HG03571 (cell line): ENCODE data around the gene TBCB.
"Not testable (repeated sequence)": the region's sequence is repeated elsewhere in the genome, so short reads cannot be mapped to it uniquely, and the experiment has no call there.

Experiments used
- ATAC-seq: cut with Tn5 transposase; IDR thresholded peaks from one replicate; pipeline ENCODE4 v1.9.1; 2021; ENCODE audit not compliant: unreplicated experiment

TBCB gene

GRCh38 chr19:36101550-36102327 lies 13.5 kb upstream of the TBCB start:
- no peak for ATAC-seq

- no peak for ATAC-seq
Measured at GRCh38 chr19:36103040-36103626, 12.1 kb upstream of the TBCB start.

DNA sequence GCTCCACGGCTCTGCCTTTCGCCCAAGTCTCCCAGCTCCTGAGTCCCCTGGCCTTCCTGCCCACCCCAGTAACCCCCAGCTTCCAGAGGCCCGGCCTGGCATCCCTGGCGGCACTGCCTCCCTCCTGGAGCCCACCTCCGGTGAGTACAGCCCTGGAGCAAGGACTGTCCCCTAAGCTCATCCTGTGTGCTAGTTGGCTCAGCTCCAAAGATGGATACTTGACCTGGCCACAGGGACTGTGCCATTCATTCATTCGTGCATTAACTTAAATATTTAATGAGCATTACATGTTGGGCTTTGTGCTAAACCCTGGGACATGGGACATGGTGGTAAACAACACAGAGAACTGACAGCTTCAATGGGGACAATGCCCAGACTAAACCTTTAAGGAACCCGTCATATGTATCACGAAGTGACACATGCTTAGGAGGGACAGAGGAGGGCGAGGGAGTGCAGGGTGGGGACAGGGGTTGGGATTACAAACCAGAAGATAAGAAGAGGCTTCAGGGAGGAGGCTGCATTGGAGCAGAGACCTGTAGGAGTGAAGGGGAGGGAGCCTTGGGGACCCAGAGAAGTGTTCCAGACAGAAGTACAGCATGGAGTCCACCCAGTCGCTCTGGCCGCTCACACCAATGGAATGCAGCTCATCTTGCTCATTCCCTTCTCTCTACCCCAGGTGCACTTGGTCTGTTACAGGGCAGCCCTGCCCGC lies 11.3 kb upstream of the TBCB start:
- no peak for ATAC-seq

GRCh38 chr19:36106441-36106840 lies 8.8 kb upstream of the TBCB start:
- no peak for ATAC-seq

DNA sequence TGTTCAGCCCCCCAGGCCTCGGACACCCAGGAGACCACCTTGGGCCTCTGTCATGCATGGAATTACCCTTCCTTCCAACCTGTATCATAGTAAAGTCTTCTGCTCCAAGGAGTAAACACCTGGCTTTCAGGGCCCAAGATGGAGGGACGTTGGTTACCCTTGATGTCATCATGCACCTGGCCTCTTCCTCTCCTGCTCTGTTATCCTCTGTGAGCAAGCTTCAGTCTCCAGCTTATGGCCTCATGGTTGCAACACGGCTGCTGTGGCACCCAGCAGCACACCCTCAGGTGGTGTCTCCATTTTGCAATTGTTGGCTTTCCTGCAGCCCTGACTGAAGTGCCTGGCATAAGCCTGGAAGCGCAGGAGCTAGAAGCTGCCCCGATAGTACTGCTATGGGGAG lies 8.3 kb upstream of the TBCB start:
- no peak for ATAC-seq

- no peak for ATAC-seq
Measured at GRCh38 chr19:36108684-36109083, 6.6 kb upstream of the TBCB start.

GRCh38 chr19:36110487-36111199 lies 4.6 kb upstream of the TBCB start, which contains the start of gene OVOL3:
TSS of gene OVOL3 (plus strand) at chr19:36111143. CDS start at chr19:36111203, 60 bp downstream.
- no peak for ATAC-seq

- no peak for ATAC-seq
Measured at GRCh38 chr19:36111200-36111539, 4.1 kb upstream of the TBCB start.

DNA sequence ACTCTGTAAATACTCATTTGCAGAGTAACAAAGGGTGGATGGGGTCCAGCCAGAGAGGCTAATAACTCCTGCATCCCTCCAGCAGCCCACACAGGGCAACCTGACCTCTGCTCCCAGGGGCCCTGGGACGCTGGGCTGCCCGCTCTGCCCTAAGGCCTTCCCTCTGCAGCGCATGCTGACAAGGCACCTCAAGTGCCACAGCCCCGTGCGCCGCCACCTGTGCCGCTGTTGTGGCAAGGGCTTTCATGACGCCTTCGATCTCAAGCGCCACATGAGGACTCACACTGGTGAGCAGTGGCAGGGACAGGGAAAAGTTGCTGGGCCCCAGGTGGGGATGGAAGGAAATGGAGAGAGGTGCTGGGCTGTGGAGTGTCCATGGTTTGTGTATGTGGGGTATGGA lies 2.6 kb upstream of the TBCB start:
- ATAC-seq: no peak

- no peak for ATAC-seq
Measured at GRCh38 chr19:36113425-36113824, 1.8 kb upstream of the TBCB start.

DNA sequence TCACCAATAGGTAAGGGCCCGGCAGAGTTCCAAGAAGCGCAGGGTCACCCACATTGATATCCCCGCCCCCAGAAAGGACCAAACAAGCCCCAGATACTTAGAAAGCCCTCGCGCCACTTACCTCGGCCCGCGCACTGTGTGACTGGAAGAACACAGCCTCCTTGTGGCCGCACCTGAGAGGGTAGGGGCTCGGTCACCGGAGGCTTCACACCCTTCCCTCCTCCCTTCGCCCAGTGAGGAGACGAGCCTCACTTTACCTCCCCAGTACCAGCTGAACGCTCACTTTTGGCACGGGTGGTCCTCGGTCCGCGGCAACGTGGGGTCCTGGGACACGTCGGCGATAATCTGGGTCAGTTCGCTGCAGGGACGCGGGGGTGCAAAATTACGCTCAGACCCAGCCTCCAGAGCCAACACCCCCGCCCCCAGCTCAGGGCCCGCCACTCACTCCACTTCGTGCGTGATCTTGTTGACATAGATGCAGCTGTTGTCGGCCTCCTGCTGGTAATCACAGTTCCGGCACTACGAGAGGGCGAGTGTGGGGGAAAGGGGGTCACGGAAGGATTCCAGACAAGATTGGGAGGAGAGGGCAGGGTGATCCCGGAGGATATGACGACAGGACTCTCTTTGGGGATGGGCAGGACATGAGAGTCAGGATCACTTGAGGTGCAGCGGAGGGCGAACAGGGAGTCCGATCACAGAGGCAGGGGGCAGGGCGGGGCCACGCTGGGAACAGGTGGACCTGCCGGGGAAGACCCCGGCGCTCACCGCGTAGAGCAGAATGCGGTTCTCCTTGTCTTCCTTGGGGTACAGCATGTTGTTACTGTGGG lies 1.2 kb upstream of the TBCB start:
- ATAC-seq: no peak

DNA sequence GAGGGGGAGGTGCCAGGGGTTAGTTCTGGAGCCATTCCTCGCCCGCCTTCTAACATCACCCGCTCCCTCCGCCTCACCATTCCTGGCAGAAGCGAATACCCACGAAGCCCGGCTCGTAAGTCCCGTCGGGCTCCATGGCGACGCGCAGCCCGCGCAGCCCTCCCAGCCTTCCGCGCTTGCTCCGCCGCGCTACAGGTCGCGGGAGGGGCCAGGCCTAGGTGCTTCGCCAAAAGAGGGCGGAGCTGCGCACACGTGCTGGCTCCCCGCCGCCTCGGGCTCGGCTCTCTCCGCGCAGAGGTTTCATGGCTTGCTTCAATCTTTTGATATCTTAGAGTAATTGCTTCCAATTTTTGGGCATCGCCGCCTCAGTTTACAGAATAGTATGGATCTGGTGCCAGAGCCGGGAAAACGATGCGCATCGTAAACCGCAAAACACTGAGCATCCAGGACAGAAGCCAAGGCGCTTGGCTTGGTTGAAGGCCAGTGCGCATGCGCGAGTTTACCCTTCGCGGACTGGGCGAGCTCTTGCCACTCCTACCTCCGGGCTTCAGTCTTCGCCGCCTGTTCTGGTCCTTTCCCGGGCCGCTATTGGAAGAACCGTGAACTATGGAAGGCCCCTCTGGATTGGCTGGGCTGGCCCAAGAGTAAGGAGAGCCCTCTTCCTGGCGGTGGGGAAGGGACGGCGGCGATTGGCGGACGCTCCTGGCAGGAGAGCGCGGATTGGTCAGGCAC lies 381 bp upstream of the TBCB start, which contains the start of gene POLR2I:
TSS of gene POLR2I (minus strand) at position 155 of the 732 bp plus-strand sequence. CDS start at position 136, 19 bp downstream.
- ATAC-seq: peak; percentile 82

DNA sequence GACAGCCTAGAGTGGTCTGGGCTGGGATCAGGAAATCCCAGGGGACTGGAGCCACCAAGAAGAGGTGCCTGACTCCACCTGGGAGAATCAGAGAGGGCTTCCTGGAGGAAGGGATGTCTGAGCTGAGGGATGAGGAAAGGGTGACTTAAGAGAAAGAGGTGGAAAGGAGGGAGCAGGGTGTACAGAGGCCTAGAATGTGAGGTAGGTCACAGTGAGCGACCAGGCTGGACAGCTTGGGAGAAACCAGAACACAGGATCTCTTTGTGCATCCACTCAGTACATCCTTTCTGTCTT lies 1.0 kb downstream of the TBCB start:
- no peak for ATAC-seq

DNA sequence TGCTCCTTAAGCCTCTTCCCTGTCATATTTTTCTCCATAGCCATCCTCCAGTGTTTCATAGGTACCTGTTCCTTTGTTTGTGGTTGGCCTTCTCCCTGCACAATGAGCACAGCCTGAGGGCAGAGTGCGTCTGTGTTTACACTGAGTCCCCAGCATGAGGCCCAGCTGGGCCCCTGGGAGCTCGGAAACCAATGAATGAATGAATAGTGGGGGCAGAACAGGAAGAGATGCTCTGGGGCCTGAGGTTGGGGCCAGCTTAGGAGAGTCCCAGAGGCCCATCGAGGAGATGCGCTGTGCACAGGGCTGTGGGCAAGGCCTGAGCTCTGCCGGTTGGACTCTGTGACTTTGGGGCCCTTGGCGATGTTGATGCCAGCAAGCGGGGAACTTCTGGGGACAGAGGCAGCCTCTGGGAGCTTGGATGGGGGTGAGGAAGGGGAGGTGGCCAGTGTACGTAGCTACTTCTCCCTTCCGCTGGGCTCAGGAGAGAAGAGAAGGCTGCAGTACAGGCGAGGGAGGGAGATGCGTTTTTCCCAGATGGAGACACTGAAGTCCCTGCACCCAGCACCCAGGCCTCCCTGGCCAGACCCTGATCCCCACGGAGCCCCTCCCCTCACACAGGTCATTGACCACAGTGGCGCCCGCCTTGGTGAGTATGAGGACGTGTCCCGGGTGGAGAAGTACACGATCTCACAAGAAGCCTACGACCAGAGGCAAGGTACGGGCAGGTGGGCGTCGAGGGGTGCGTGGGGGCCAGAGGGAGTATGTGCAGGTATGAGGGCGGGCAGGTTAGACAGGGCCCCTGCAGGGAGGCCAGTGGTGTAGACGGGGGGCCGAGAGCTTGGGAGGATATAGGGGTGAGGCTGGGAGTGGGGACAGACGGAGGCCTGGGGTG lies 5.1 kb downstream of the TBCB start:
- ATAC-seq: no peak

- ATAC-seq: no peak
Measured at GRCh38 chr19:36120984-36121358, 5.7 kb downstream of the TBCB start.

DNA sequence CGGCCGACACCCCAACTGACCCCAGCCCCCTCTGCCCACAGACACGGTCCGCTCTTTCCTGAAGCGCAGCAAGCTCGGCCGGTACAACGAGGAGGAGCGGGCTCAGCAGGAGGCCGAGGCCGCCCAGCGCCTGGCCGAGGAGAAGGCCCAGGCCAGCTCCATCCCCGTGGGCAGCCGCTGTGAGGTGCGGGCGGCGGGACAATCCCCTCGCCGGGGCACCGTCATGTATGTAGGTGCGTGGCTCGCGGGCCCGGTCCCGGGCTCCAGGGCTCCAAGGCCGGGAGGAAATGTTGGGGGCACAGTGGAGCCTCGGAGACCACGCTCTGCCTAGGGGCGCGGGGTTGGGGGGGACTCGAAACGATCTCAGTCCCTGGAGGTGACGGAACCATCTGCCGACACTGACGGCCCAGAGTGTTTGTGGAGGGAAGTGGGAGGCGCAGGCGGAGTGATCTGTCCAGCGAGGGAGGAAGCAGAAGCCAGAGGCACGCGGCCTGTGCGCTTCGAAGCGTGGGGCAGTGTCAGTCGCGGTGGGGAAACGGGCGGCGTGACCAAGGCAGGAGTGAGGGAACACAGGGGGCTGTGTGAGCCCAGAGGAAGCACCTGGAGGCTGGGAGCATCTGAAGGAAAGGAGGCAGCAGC lies 6.3 kb downstream of the TBCB start:
- ATAC-seq: no peak

GRCh38 chr19:36125557-36125956 lies 10.3 kb downstream of the TBCB start:
- no peak for ATAC-seq

DNA sequence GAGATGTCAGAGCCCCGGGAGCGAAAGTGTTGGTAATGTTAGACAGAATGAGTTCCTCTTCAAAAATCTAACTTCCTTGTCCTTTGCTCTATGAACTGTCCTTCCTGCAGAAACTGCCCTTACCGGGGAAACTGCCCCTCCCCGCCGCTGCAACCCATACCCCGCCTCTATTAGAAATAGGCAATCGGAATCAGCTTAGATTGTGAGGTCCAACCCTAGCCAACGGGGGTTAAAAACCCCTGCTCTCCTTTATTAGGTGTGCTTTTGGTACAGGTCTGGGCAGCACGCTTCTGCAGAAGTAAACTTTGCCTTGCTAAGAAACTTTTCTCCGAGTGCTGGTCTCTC lies 13.1 kb downstream of the TBCB start:
- peak; percentile 9 for ATAC-seq

GRCh38 chr19:36131221-36131620 lies 16.0 kb downstream of the TBCB start:
- ATAC-seq: not testable (repeated sequence)
